Activated naive CD4-positive, alpha-beta T cell treated with anti-CD3 and anti-CD28 coated beads for 36 hours (primary cell): ENCODE data around the gene ETV6. TPM values are rescaled to one million over a fixed set of nuclear protein-coding genes. Genes with fewer than 3 reads are reported as not detected.

Experiments
- CTCF ChIA-PET: fragments of 350-600 bp; sonication (Branson Sonifier 250); formaldehyde crosslinking; loops from one replicate; lab custom pipeline; 2021; ENCODE audit warnings: antibody characterized with exemption; lab: Charles Lee
- DNase-seq: peaks from one replicate; pipeline ENCODE4 v3.0.0-alpha.2; 2020
- H3K27ac Mint-ChIP-seq: one replicate; pipeline ENCODE4 v1.8.0; 2021; ENCODE audit warnings: mild to moderate bottlenecking, mixed read lengths
- H3K27me3 Mint-ChIP-seq: one replicate; pipeline ENCODE4 v1.8.0; 2021; ENCODE audit warnings: low read depth, mixed read lengths
- H3K36me3 Mint-ChIP-seq: one replicate; pipeline ENCODE4 v1.8.0; 2021; ENCODE audit warnings: low read depth, mixed read lengths
- H3K4me1 Mint-ChIP-seq: one replicate; pipeline ENCODE4 v1.8.0; 2021; ENCODE audit warnings: low read depth, mixed read lengths
- H3K4me3 Mint-ChIP-seq: one replicate; pipeline ENCODE4 v1.8.0; 2021; ENCODE audit warnings: mild to moderate bottlenecking, moderate library complexity, mixed read lengths
- H3K9me3 Mint-ChIP-seq: one replicate; pipeline ENCODE4 v1.8.0; 2021; ENCODE audit warnings: mixed read lengths
- intact Hi-C: fragments of 100-400 bp; cut with micrococcal nuclease; formaldehyde crosslinking; loops from one replicate; pipeline ENCODE4 v1.15.1; 2023
- total RNA-seq, 2 experiments: library from RNA; stranded (reverse); gene quantifications; one replicate each; pipeline ENCODE4 v1.2.3, GENCODE V29; 2021

The ETV6 gene
- total RNA-seq, 2 experiments from 2014 or later = 48.1 to 48.6 TPM

GRCh38 chr12:11749943-11750690 is 100.6 kb downstream of the ETV6 start:
- no peaks in the 10 kb centered on the region for H3K9me3 Mint-ChIP-seq
- intact Hi-C loops = no loop called here
- peaks cover 28% of the 10 kb centered on the region for H3K36me3 Mint-ChIP-seq
- no peak overlapping the region for H3K27ac Mint-ChIP-seq
- peaks cover 20% of the 10 kb centered on the region for H3K4me1 Mint-ChIP-seq
- CTCF ChIA-PET = interaction anchor here (0.6 to 1.3 kb wide), 3 partner anchors 8 to 282 kb away, joined by 3 to 4 read pairs (median 3); no protein-coding TSS in a partner anchor
- no peak overlapping the region for H3K4me3 Mint-ChIP-seq
- no peak for DNase-seq
- H3K27me3 Mint-ChIP-seq = no peaks in the 10 kb centered on the region

- H3K27ac Mint-ChIP-seq = peak overlapping the region; percentile 0
- intact Hi-C loops = no loop called here
- no peak overlapping the region for H3K4me3 Mint-ChIP-seq
- H3K4me1 Mint-ChIP-seq = peaks cover 3% of the 10 kb centered on the region
- H3K36me3 Mint-ChIP-seq = peaks cover 31% of the 10 kb centered on the region
- DNase-seq = no peak
- CTCF ChIA-PET = interaction anchor here (1.0 kb wide), 1 partner anchor 10 kb away, joined by 3 read pairs; no protein-coding TSS in a partner anchor
- no peaks in the 10 kb centered on the region for H3K9me3 Mint-ChIP-seq
- H3K27me3 Mint-ChIP-seq = no peaks in the 10 kb centered on the region
Measured at GRCh38 chr12:11752403-11753149, 103.1 kb downstream of the ETV6 start.

GRCh38 chr12:11753150-11753499 is 103.7 kb downstream of the ETV6 start:
- H3K27me3 Mint-ChIP-seq = no peaks in the 10 kb centered on the region

GRCh38 chr12:11753826-11754225 is 104.4 kb downstream of the ETV6 start:
- Mint-ChIP-seq H3K4me1 (peaks cover 9% of the 10 kb centered on the region), H3K4me3 (no peak overlapping the region), H3K36me3 (peaks cover 34% of the 10 kb centered on the region), H3K27ac (no peak overlapping the region), H3K27me3 (no peaks in the 10 kb centered on the region), H3K9me3 (no peaks in the 10 kb centered on the region)
- intact Hi-C loops = no loop called here
- CTCF ChIA-PET = no interaction called here
- no peak for DNase-seq

More at GRCh38 chr12:11753150-11753499, 103.7 kb downstream of the ETV6 start:
- CTCF ChIA-PET = no interaction called here
- Mint-ChIP-seq H3K9me3 (no peaks in the 10 kb centered on the region), H3K4me3 (no peak overlapping the region), H3K4me1 (peaks cover 3% of the 10 kb centered on the region), H3K36me3 (peaks cover 31% of the 10 kb centered on the region), H3K27ac (peak overlapping the region; percentile 0)
- intact Hi-C loops = no loop called here
- no peak for DNase-seq

- peaks cover 34% of the 10 kb centered on the region for H3K36me3 Mint-ChIP-seq
- peaks cover 12% of the 10 kb centered on the region for H3K4me1 Mint-ChIP-seq
- no peak overlapping the region for H3K27ac Mint-ChIP-seq
- DNase-seq = no peak
- no peaks in the 10 kb centered on the region for H3K9me3 Mint-ChIP-seq
- CTCF ChIA-PET = no interaction called here
- H3K27me3 Mint-ChIP-seq = no peaks in the 10 kb centered on the region
- intact Hi-C loops = no loop called here
- no peak overlapping the region for H3K4me3 Mint-ChIP-seq
Measured at GRCh38 chr12:11754256-11754655, 104.8 kb downstream of the ETV6 start.

GRCh38 chr12:11755302-11755930 is 105.9 kb downstream of the ETV6 start:
- CTCF ChIA-PET = no interaction called here
- Mint-ChIP-seq H3K27me3 (no peaks in the 10 kb centered on the region), H3K9me3 (no peaks in the 10 kb centered on the region), H3K27ac (no peak overlapping the region), H3K36me3 (peaks cover 39% of the 10 kb centered on the region), H3K4me1 (peaks cover 16% of the 10 kb centered on the region), H3K4me3 (no peak overlapping the region)
- DNase-seq = no peak
- intact Hi-C loops = no loop called here

- intact Hi-C loops = no loop called here
- Mint-ChIP-seq H3K27me3 (no peaks in the 10 kb centered on the region), H3K36me3 (peaks cover 39% of the 10 kb centered on the region), H3K9me3 (no peaks in the 10 kb centered on the region), H3K4me3 (no peak overlapping the region), H3K27ac (no peak overlapping the region), H3K4me1 (peaks cover 16% of the 10 kb centered on the region)
- CTCF ChIA-PET = no interaction called here
- no peak for DNase-seq
Measured at GRCh38 chr12:11756022-11756421, 106.5 kb downstream of the ETV6 start.

GRCh38 chr12:11756523-11756922 is 107.0 kb downstream of the ETV6 start:
- no peak for DNase-seq
- intact Hi-C loops = no loop called here
- no peak overlapping the region for H3K27ac Mint-ChIP-seq
- no peaks in the 10 kb centered on the region for H3K9me3 Mint-ChIP-seq
- peaks cover 37% of the 10 kb centered on the region for H3K36me3 Mint-ChIP-seq
- no peaks in the 10 kb centered on the region for H3K27me3 Mint-ChIP-seq
- CTCF ChIA-PET = no interaction called here
- H3K4me1 Mint-ChIP-seq = peaks cover 21% of the 10 kb centered on the region
- H3K4me3 Mint-ChIP-seq = no peak overlapping the region

GRCh38 chr12:11757095-11757494 is 107.6 kb downstream of the ETV6 start:
- intact Hi-C loops = no loop called here
- DNase-seq = no peak
- no peak overlapping the region for H3K4me3 Mint-ChIP-seq
- H3K27ac Mint-ChIP-seq = no peak overlapping the region
- H3K4me1 Mint-ChIP-seq = peaks cover 27% of the 10 kb centered on the region
- no peaks in the 10 kb centered on the region for H3K27me3 Mint-ChIP-seq
- H3K36me3 Mint-ChIP-seq = peaks cover 34% of the 10 kb centered on the region
- no peaks in the 10 kb centered on the region for H3K9me3 Mint-ChIP-seq
- CTCF ChIA-PET = interaction anchor here (1.0 kb wide), 1 partner anchor 7 kb away, joined by 4 read pairs; no protein-coding TSS in a partner anchor

GRCh38 chr12:11757531-11757930 is 108.1 kb downstream of the ETV6 start:
- no peak overlapping the region for H3K4me3 Mint-ChIP-seq
- CTCF ChIA-PET = interaction anchor here (0.7 to 1.1 kb wide), 3 partner anchors 8 to 21 kb away, joined by 3 to 4 read pairs (median 3); no protein-coding TSS in a partner anchor
- intact Hi-C loops = no loop called here
- no peaks in the 10 kb centered on the region for H3K9me3 Mint-ChIP-seq
- H3K36me3 Mint-ChIP-seq = peaks cover 33% of the 10 kb centered on the region
- peaks cover 31% of the 10 kb centered on the region for H3K4me1 Mint-ChIP-seq
- no peak overlapping the region for H3K27ac Mint-ChIP-seq
- no peaks in the 10 kb centered on the region for H3K27me3 Mint-ChIP-seq
- no peak for DNase-seq

GRCh38 chr12:11758087-11758486 is 108.6 kb downstream of the ETV6 start:
- Mint-ChIP-seq H3K4me3 (no peak overlapping the region), H3K4me1 (peaks cover 37% of the 10 kb centered on the region), H3K36me3 (peaks cover 30% of the 10 kb centered on the region), H3K9me3 (no peaks in the 10 kb centered on the region), H3K27ac (no peak overlapping the region), H3K27me3 (no peaks in the 10 kb centered on the region)
- intact Hi-C loops = no loop called here
- CTCF ChIA-PET = interaction anchor here (0.7 to 1.1 kb wide), 4 partner anchors 8 to 21 kb away, joined by 3 to 4 read pairs (median 3); no protein-coding TSS in a partner anchor
- DNase-seq = no peak
